Fibroblast of villous mesenchyme (primary cell): ENCODE measurements around the gene SPRTN. TPM values are rescaled to one million over a fixed set of nuclear protein-coding genes. Genes with fewer than 3 reads are reported as not detected.

Experiments used
- DNase-seq: peaks from one replicate; pipeline ENCODE4 v3.0.0-alpha.2; 2010; ENCODE audit warnings: low read depth
- H3K4me3 ChIP-seq: 2 replicates; pipeline ENCODE4 v1.5.1; 2011; ENCODE audit warnings: low read depth, mild to moderate bottlenecking, low read length
- total RNA-seq: library from RNA; depleted of rRNA; stranded (reverse); fragments of >200 nt; gene quantifications from 2 replicates; pipeline ENCODE4 v1.2.3, GENCODE V29; 2012
- TF ChIP-seq, protein P1 (sequence below): IDR thresholded peaks from 2 replicates; pipeline ENCODE4 v1.5.1; 2012; ENCODE audit warnings: low read depth, mild to moderate bottlenecking, low read length; ENCODE audit not compliant: insufficient read depth

The SPRTN gene
- total RNA-seq, 1 donor: 23.7 TPM

DNA sequence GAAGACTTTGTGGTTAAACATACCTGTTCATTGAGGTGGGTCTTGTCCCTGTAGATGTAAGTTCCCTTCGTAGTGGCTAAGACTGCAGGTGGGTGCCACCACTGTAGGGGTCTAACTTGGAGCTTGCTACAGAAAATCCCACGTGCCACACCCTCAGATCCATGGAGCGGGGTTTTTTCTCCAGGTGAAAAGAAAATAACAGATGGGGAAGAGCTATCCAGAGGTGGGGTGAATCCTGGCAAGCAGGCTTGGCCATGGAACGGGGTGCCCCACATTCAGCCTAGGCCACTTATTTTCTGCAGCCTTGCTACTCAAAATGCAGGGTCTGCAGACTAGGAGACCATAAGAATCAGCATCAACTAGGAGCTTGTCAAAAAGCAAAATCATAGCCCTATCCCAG, 24.4 kb upstream of the SPRTN start:
- H3K4me3 ChIP-seq: no peak overlapping the region
- TF ChIP-seq, protein P1, sequence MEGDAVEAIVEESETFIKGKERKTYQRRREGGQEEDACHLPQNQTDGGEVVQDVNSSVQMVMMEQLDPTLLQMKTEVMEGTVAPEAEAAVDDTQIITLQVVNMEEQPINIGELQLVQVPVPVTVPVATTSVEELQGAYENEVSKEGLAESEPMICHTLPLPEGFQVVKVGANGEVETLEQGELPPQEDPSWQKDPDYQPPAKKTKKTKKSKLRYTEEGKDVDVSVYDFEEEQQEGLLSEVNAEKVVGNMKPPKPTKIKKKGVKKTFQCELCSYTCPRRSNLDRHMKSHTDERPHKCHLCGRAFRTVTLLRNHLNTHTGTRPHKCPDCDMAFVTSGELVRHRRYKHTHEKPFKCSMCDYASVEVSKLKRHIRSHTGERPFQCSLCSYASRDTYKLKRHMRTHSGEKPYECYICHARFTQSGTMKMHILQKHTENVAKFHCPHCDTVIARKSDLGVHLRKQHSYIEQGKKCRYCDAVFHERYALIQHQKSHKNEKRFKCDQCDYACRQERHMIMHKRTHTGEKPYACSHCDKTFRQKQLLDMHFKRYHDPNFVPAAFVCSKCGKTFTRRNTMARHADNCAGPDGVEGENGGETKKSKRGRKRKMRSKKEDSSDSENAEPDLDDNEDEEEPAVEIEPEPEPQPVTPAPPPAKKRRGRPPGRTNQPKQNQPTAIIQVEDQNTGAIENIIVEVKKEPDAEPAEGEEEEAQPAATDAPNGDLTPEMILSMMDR: no peak
- no peak for DNase-seq

- DNase-seq: peak; percentile 44
- H3K4me3 ChIP-seq: no peak overlapping the region
- TF ChIP-seq, protein P1: peak; percentile 68
Measured at GRCh38 chr1:231315887-231316286, 22.2 kb upstream of the SPRTN start.

DNA sequence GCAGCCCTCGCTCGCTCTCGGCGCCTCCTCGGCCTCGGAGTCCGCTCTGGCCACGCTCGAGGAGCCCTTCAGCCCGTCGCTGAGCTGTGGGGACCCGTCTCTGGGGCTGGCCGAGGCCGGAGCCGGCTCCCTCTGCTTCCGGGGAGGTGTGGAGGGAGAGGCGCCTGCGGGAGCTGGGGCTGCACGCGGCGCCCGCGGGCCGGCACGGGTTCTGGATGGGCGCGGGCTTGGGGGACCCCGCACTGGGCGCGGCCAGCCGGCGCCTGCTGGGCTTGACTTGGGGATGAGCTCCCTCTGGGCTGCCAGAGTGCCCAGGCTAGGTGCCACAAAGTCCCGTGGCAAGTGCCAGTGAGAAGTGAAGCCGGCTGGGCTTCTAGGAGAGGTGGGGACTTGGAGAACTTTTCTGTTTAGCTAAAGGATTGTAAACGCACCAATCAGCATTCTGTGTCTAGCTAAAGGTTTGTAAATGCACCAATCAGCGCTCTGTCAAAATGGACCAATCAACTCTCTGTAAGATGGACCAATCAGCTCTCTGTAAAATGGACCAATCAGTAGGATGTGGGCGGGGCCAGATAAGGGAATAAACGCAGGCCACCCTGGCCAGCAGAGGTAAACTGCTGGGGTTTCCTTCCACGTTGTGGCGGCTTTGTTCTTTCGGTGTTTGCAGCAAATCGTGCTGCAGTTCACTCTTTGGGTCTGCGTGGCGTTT, 20.6 kb upstream of the SPRTN start:
- no peak for DNase-seq
- TF ChIP-seq, protein P1: no peak
- no peak overlapping the region for H3K4me3 ChIP-seq

GRCh38 chr1:231318015-231318355, 20.1 kb upstream of the SPRTN start:
- DNase-seq: no peak
- TF ChIP-seq, protein P1: no peak

DNA sequence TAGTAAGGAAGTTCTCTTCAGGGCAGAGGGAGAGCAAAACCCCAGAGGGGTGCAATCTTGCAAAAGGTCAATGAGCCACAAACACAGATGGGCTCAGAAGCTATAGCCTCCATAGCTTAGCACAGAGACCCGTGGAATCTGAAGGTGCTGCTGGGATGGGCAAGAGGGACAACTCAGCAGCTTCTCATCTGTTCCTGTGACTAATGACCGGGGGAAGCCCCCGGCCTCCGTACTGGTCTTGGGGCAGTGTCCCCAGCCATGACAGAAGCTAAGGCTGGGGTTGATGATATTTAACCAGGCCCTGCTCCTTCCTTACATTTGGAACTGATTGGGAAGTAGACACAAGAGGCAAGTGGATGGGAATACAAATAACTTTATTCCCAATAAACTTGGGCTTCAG, 19.5 kb upstream of the SPRTN start:
- DNase-seq: no peak
- no peak overlapping the region for H3K4me3 ChIP-seq
- TF ChIP-seq, protein P1: no peak

More at GRCh38 chr1:231318015-231318355, 20.1 kb upstream of the SPRTN start:
- H3K4me3 ChIP-seq: no peak overlapping the region

DNA sequence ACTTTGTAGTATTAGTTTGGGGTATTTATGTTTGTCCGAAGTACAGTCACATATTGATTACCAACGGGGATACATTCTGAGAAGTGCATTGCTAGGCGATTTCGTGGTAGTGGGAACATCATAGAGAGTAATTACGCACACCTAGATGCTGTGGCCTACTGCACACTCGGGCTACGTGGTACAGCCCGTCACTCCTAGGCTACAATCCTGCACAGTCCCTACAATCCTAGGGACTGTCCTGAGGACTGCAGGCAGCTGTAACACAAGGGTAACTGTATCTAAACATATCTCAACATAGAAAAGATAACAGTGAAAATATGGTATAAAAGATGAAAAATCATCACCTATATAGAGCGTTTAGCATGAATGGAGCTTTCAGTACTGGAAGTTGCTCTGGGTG, 19.0 kb upstream of the SPRTN start:
- TF ChIP-seq, protein P1: no peak
- DNase-seq: no peak
- no peak overlapping the region for H3K4me3 ChIP-seq

GRCh38 chr1:231322880-231323530, 15.1 kb upstream of the SPRTN start:
- DNase-seq: no peak
- TF ChIP-seq, protein P1: peak; percentile 9
- H3K4me3 ChIP-seq: no peak overlapping the region
